Melanocyte of skin (primary cell): ENCODE data around the gene MYMK. TPM values are rescaled to one million over a fixed set of nuclear protein-coding genes. Genes with fewer than 3 reads are reported as not detected.

ENCODE experiments used
- total RNA-seq, 2 donors: library from RNA; depleted of rRNA; stranded (reverse); fragments of >200 nt; gene quantifications; 2 replicates each; pipeline ENCODE4 v1.2.3, GENCODE V29; 2012

The MYMK gene, protein sequence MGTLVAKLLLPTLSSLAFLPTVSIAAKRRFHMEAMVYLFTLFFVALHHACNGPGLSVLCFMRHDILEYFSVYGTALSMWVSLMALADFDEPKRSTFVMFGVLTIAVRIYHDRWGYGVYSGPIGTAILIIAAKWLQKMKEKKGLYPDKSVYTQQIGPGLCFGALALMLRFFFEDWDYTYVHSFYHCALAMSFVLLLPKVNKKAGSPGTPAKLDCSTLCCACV
- not detected for total RNA-seq

DNA sequence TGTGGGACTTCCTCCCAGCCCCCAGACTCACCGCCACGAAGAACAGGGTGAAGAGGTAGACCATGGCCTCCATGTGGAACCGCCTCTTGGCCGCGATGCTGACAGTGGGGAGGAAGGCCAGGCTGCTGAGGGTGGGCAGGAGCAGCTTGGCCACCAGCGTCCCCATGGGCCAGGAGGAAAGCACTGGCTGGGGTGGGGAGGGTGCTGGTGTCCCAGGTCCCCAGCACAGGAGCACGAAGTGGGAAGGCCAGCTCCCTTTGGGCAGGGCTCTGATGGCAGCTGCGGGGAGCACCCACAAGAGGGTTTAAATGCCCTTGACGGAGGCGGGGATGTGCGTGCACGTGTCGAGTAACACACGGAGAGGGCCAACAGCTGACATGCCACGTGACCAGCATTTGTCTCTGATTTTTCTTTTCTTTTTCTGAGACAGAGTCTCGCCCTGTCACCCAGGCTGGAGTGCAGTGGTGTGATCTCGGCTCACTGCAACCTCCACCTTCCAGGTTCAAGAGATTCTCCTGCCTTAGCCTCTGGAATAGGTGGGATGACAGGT, at the start of gene MYMK:
TSS of gene MYMK (minus strand) at position 281 of the 550 bp plus-strand sequence. CDS start at position 166, 115 bp downstream.

DNA sequence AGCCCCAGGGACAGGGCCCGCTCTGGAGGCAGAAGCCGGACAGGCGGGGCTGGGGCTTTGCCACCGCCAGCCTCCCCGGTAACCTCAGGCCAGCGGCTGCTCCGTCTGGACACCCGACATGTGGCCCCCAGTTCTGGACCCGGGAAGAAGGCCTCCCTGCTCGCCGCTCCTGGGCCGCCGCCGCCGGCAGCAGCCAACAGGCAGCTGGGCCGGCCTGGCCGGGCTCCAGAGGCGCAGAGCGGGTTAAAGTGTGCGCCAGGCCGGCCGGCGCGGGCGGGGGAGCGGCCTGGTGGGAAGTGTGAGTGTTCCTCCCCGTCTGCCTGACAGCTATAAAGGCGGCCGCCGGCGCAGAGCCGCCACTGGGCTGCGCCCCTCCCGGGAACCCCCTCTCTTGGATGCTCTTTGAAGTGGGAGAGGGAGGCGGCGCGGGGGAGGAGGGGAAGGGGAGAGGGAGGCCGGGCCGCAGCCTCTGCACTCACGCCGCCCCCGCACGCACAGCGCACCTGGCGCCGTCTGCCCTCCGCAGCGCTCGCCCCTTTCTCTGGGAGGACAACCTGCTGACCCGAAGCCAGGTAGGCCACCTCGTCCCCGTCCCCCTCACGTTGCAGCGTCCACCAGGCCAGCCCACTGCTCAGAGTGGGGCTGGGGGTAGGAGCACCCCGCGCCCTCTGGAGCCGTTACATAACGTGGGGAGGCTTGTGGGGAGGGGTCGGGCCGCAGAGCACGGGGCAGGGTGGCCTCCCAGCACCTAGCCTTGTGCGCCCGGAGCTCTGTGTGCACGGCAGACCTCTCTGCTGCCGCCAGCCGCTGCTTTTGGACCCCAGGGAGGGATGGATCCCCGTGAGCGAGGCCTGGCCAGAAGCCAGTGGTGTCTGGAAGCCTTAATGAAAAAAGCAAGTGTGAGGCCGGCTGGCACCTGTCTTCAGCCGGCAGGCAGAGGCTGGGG, 9.9 kb upstream of the MYMK start, which contains the start of gene ADAMTSL2:
TSS of gene ADAMTSL2 (plus strand) at position 359 of the 946 bp plus-strand sequence. CDS start 2,009 bp downstream, outside the sequence.

DNA sequence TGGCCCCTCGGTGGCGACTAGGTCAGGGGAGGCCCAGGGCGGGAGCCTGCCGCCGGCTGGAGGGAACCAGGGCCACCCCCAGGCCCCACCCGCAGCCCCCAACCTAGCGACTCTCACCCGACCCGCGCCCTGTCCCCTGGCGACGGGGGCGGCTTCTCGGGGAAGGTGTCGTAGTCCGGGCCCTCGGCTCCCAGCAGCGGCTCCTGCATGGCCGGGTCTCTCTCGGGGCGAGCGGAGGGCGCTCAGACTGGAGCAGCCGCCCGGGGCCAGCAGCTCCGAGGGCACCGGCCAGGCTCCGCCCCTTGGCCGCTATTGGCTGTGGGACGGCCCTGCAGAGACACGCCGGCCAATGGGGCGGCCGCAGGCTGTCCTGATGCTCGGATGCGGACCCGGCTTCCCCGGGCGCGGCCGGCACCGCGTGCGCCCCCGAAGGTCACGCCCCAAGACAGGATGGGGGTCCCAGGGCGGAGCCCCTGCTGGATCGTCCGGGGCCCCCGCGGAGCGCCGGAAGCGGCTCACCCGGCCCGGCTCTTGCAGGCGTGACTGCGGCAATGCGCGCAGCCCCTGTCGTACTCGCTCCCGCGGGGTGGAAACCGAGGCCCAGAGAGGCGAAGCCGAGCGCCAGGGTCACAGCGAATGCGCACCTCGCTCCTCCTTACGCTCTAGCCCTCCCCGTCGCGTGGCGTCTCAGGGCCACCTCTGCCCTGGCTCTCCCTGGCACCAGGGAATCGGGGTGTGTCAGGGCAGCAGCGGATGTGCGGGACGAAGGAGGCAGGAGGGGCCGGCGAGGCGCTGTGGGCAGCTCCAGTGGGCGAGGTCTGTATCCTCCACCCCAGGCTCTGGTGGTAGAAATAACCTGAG, 45.7 kb downstream of the MYMK start, which contains the start of gene SLC2A6:
TSS of gene SLC2A6 (minus strand) at position 249 of the 861 bp plus-strand sequence. CDS start at position 209, 40 bp downstream.

Other genes with a start within 250 kb of the MYMK start
- gene ABO, start 249.8 kb downstream of the MYMK start, total RNA-seq, result not detected
- 10 to 100 TPM in 1 of 2 donors, 1 to 10 TPM in 1; 5.9 to 13.0 TPM for gene SURF6, start 188.8 kb downstream of the MYMK start, total RNA-seq
- 10 to 100 TPM; 13.4 to 17.6 TPM for gene MED22, start 176.8 kb downstream of the MYMK start, total RNA-seq
- 1,000 to 10,000 TPM in 1 of 2 donors, 100 to 1,000 TPM in 1; 802 to 1,411 TPM for gene RPL7A, start 176.7 kb downstream of the MYMK start, total RNA-seq
- gene SURF1, start 168.5 kb downstream of the MYMK start, total RNA-seq, result 10 to 100 TPM; 18.2 to 19.6 TPM
- 10 to 100 TPM; 18.3 to 18.9 TPM for gene SURF2, start 168.4 kb downstream of the MYMK start, total RNA-seq
- gene SURF4, start 148.9 kb downstream of the MYMK start, total RNA-seq, result 100 to 1,000 TPM; 233 to 367 TPM
- 1 to 10 TPM; 2.0 to 4.1 TPM for gene STKLD1, start 148.6 kb downstream of the MYMK start, total RNA-seq
- gene REXO4, start 106.9 kb downstream of the MYMK start, total RNA-seq, result 10 to 100 TPM in 1 of 2 donors, 1 to 10 TPM in 1; 9.6 to 18.3 TPM
- 1 to 10 TPM in 1 of 2 donors, under 1 TPM in 1; 1.00 to 1.7 TPM for gene ADAMTS13, start 102.6 kb downstream of the MYMK start, total RNA-seq
- 1 to 10 TPM; 2.7 to 4.1 TPM for gene CACFD1, start 65.0 kb downstream of the MYMK start, total RNA-seq
- 10 to 100 TPM; 31.3 to 39.6 TPM for gene SLC2A6, start 45.9 kb downstream of the MYMK start, total RNA-seq
- not detected for gene ADAMTSL2, start 9.7 kb upstream of the MYMK start, total RNA-seq
- not detected for gene FAM163B, start 84.4 kb upstream of the MYMK start, total RNA-seq
- not detected for gene DBH, start 111.4 kb upstream of the MYMK start, total RNA-seq
- gene SARDH, start 213.4 kb upstream of the MYMK start, total RNA-seq, result 1 to 10 TPM; 3.4 to 5.0 TPM